NOMO-1 treated with dmso at 0.1 percent for 144 hours (cell line): ENCODE data around the gene ACKR3.

Experiments
- DNase-seq: peaks from one replicate; lab custom pipeline; 2025; ENCODE audit not compliant: unreplicated experiment; lab: John Stamatoyannopoulos, UW

ACKR3 gene

GRCh38 chr2:236549165-236549564, 20.5 kb upstream of the ACKR3 start:
- DNase-seq, result no peak

GRCh38 chr2:236550290-236550689, 19.3 kb upstream of the ACKR3 start:
- no peak for DNase-seq

- DNase-seq, result no peak
Measured at GRCh38 chr2:236550701-236551465, 18.7 kb upstream of the ACKR3 start.

- DNase-seq, result no peak
Measured at GRCh38 chr2:236551471-236552211, 18.0 kb upstream of the ACKR3 start.

- DNase-seq, result no peak
Measured at GRCh38 chr2:236552212-236552542, 17.4 kb upstream of the ACKR3 start.

- no peak for DNase-seq
Measured at GRCh38 chr2:236552581-236553363, 16.9 kb upstream of the ACKR3 start.

GRCh38 chr2:236553522-236553921, 16.1 kb upstream of the ACKR3 start:
- no peak for DNase-seq

GRCh38 chr2:236554629-236555282, 14.9 kb upstream of the ACKR3 start:
- DNase-seq, result no peak

- no peak for DNase-seq
Measured at GRCh38 chr2:236555481-236555880, 14.1 kb upstream of the ACKR3 start.

GRCh38 chr2:236557306-236558030, 12.2 kb upstream of the ACKR3 start:
- no peak for DNase-seq

- DNase-seq, result no peak
Measured at GRCh38 chr2:236558036-236558435, 11.6 kb upstream of the ACKR3 start.

- DNase-seq, result no peak
Measured at GRCh38 chr2:236558993-236559978, 10.3 kb upstream of the ACKR3 start.

- no peak for DNase-seq
Measured at GRCh38 chr2:236561874-236562273, 7.8 kb upstream of the ACKR3 start.

GRCh38 chr2:236562434-236562833, 7.2 kb upstream of the ACKR3 start:
- no peak for DNase-seq

- no peak for DNase-seq
Measured at GRCh38 chr2:236563953-236564352, 5.7 kb upstream of the ACKR3 start.

- DNase-seq, result no peak
Measured at GRCh38 chr2:236565212-236565611, 4.4 kb upstream of the ACKR3 start.

GRCh38 chr2:236565879-236566402, 3.7 kb upstream of the ACKR3 start:
- DNase-seq, result no peak

- DNase-seq, result no peak
Measured at GRCh38 chr2:236566596-236566995, 3.0 kb upstream of the ACKR3 start.
